Lower leg skin (tissue), 3 donors: Measurements from ENCODE around the gene ADD2.

Source experiments
- CTCF ChIP-seq, 3 donors: fragments of 450-650 bp; IDR thresholded peaks; one replicate each; pipeline ENCODE4 v1.5.1; 2016; ENCODE audit warnings: antibody characterized with exemption in 3 of 3, mild to moderate bottlenecking in 3 of 3, moderate library complexity in 2 of 3
- POLR2A ChIP-seq, 2 donors: fragments of 450-650 bp; IDR thresholded peaks; one replicate each; pipeline ENCODE4 v1.6.1; 2016 to 2017; ENCODE audit warnings: antibody characterized with exemption in 2 of 2, mild to moderate bottlenecking in 1 of 2, moderate library complexity in 1 of 2

GRCh38 chr2:70668911-70669310, 99.1 kb downstream of the ADD2 start:
- TF ChIP-seq POLR2A (IDR thresholded peaks at IDR 0.05) (no peak), CTCF (IDR thresholded peaks at IDR 0.05) (no peak)
